GM10847 (cell line): ENCODE results near the gene DAAM2.

Experiments
- POLR2A ChIP-seq: IDR thresholded peaks from 2 replicates; pipeline ENCODE4 v1.6.1; 2011; ENCODE audit not compliant: insufficient read length; ENCODE audit errors: extremely low read depth

The DAAM2 gene

GRCh38 chr6:39791850-39792539, at the start of gene DAAM2:
TSS of gene DAAM2 (plus strand) at chr6:39792376. CDS start at chr6:39856303, 63,927 bp downstream.
- TF ChIP-seq POLR2A = no peak

GRCh38 chr6:39746795-39747194, 45.4 kb upstream of the DAAM2 start:
- no peak for TF ChIP-seq POLR2A

GRCh38 chr6:39752835-39753724, 39.1 kb upstream of the DAAM2 start:
- TF ChIP-seq POLR2A = no peak

- TF ChIP-seq POLR2A = no peak
Measured at GRCh38 chr6:39753725-39754045, 38.5 kb upstream of the DAAM2 start.

GRCh38 chr6:39754514-39755115, 37.6 kb upstream of the DAAM2 start:
- no peak for TF ChIP-seq POLR2A

GRCh38 chr6:39755231-39755630, 36.9 kb upstream of the DAAM2 start:
- no peak for TF ChIP-seq POLR2A

- no peak for TF ChIP-seq POLR2A
Measured at GRCh38 chr6:39756582-39756981, 35.6 kb upstream of the DAAM2 start.

GRCh38 chr6:39758905-39759605, 33.1 kb upstream of the DAAM2 start:
- TF ChIP-seq POLR2A = no peak

- TF ChIP-seq POLR2A = no peak
Measured at GRCh38 chr6:39760226-39760952, 31.8 kb upstream of the DAAM2 start.

GRCh38 chr6:39765508-39766065, 26.6 kb upstream of the DAAM2 start:
- no peak for TF ChIP-seq POLR2A

- TF ChIP-seq POLR2A = no peak
Measured at GRCh38 chr6:39769012-39769411, 23.2 kb upstream of the DAAM2 start.

- no peak for TF ChIP-seq POLR2A
Measured at GRCh38 chr6:39770446-39770845, 21.7 kb upstream of the DAAM2 start.

GRCh38 chr6:39772559-39773273, 19.5 kb upstream of the DAAM2 start:
- TF ChIP-seq POLR2A = no peak

- TF ChIP-seq POLR2A = no peak
Measured at GRCh38 chr6:39773782-39774181, 18.4 kb upstream of the DAAM2 start.

GRCh38 chr6:39776581-39776980, 15.6 kb upstream of the DAAM2 start:
- TF ChIP-seq POLR2A = no peak
